IMR-90 (cell line): ENCODE results near the gene GNG7.

Experiments used
- CEBPB ChIP-seq: IDR thresholded peaks from 2 replicates; pipeline ENCODE4 v1.6.1; 2012; ENCODE audit warnings: low read depth, low read length, improper control_type of control experiment
- ELK1 ChIP-seq: fragments of 150-350 bp; IDR thresholded peaks from 2 replicates; pipeline ENCODE4 v1.6.1; 2016; ENCODE audit warnings: low read depth, mild to moderate bottlenecking, low read length, moderate library complexity, borderline replicate concordance
- MAFK ChIP-seq: IDR thresholded peaks from 2 replicates; pipeline ENCODE4 v1.6.1; 2012; ENCODE audit warnings: low read depth, low read length, improper control_type of control experiment
- MXI1 ChIP-seq: IDR thresholded peaks from 2 replicates; pipeline ENCODE4 v1.6.1; 2012; ENCODE audit warnings: low read depth, mild to moderate bottlenecking, low read length, moderate library complexity, borderline replicate concordance
- POLR2A ChIP-seq: IDR thresholded peaks from 2 replicates; pipeline ENCODE4 v1.6.1; 2012; ENCODE audit warnings: mild to moderate bottlenecking, low read depth, low read length
- RCOR1 ChIP-seq: IDR thresholded peaks from 2 replicates; pipeline ENCODE4 v1.6.1; 2012; ENCODE audit warnings: mild to moderate bottlenecking, low read length, improper control_type of control experiment; ENCODE audit not compliant: insufficient replicate concordance
- SMC3 ChIP-seq: fragments of 150-350 bp; IDR thresholded peaks from 2 replicates; pipeline ENCODE4 v1.6.1; 2016; ENCODE audit warnings: low read depth, mild to moderate bottlenecking, antibody characterized with exemption, low read length, moderate library complexity
- TF ChIP-seq, protein P1 (sequence below): conservative IDR thresholded peaks from 2 replicates; pipeline ENCODE4 v1.5.1; 2012; ENCODE audit warnings: mild to moderate bottlenecking, low read depth, low read length, improper control_type of control experiment
- TF ChIP-seq, protein P2 (sequence below): fragments of 150-350 bp; IDR thresholded peaks from 2 replicates; pipeline ENCODE4 v1.6.1; 2017; ENCODE audit warnings: mild to moderate bottlenecking, antibody characterized with exemption, low read length, low read depth

DNA sequence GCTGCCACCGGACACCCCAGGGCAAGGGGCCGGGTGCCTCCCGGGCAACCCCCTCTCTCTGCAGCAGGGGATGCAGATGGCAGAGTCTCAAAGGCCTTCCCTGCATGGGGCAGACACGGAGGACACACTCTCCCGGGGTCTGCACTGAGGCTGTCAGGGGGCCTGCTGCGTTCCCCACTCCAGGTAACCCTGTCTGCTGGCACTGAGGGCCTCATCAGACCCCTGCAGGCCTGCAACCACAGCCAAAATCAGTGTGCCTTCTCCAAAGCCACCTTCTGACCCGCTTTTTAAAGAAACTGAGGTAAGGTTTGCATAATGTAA is 93.9 kb downstream of the GNG7 start:
- TF ChIP-seq, protein P1, sequence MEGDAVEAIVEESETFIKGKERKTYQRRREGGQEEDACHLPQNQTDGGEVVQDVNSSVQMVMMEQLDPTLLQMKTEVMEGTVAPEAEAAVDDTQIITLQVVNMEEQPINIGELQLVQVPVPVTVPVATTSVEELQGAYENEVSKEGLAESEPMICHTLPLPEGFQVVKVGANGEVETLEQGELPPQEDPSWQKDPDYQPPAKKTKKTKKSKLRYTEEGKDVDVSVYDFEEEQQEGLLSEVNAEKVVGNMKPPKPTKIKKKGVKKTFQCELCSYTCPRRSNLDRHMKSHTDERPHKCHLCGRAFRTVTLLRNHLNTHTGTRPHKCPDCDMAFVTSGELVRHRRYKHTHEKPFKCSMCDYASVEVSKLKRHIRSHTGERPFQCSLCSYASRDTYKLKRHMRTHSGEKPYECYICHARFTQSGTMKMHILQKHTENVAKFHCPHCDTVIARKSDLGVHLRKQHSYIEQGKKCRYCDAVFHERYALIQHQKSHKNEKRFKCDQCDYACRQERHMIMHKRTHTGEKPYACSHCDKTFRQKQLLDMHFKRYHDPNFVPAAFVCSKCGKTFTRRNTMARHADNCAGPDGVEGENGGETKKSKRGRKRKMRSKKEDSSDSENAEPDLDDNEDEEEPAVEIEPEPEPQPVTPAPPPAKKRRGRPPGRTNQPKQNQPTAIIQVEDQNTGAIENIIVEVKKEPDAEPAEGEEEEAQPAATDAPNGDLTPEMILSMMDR, result no peak
- TF ChIP-seq, protein P2, sequence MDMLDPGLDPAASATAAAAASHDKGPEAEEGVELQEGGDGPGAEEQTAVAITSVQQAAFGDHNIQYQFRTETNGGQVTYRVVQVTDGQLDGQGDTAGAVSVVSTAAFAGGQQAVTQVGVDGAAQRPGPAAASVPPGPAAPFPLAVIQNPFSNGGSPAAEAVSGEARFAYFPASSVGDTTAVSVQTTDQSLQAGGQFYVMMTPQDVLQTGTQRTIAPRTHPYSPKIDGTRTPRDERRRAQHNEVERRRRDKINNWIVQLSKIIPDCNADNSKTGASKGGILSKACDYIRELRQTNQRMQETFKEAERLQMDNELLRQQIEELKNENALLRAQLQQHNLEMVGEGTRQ, result no peak
- TF ChIP-seq POLR2A (no peak), ELK1 (no peak), MAFK (no peak), MXI1 (no peak), SMC3 (no peak), RCOR1 (no peak), CEBPB (no peak)
